Measurements from ENCODE around the gene EMILIN2.

Gene EMILIN2

GRCh38 chr18:2959341-2959740 lies 112.5 kb downstream of the EMILIN2 start:
- no peak for DNase-seq

GRCh38 chr18:2960983-2961696 lies 114.3 kb downstream of the EMILIN2 start:
- DNase-seq = no peak

DNA sequence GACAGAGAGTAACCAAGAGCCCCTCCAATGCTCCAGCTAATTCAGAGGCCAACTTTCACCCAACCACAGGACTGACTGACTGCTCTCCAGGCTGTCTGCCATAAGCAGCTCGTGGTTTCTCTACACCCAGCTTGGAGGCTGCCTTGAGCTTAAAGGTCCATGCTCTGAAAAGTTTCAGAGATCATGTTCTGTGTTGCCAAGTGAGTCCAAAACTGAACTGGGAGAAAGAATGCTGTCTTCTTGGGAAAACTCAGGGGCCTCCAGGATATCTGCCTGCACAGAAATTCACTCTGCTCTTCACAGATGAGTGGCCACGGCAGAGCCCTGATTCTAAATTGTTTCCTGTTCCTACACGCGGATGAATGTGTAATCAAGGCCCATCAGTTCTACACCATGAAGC lies 115.0 kb downstream of the EMILIN2 start:
- no peak for DNase-seq

DNA sequence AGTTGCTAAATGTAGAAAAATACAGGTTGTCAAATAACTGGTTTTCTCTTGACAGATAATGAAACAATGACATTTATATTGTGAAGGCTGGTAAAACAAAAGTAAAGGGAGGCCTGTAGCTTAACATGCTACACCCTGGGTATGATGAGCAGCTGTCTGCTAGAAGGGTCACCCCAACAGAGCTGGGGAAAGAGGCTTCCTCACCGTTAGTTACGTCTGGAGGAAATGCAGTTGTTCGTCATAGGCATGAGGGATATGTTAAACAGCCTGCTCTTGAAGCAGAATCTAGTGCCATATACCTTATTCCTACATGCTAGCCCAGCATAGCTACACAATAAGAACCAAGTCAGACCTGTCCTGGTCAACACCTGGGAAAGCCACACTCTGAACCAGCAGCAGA lies 116.2 kb downstream of the EMILIN2 start:
- DNase-seq = no peak

DNA sequence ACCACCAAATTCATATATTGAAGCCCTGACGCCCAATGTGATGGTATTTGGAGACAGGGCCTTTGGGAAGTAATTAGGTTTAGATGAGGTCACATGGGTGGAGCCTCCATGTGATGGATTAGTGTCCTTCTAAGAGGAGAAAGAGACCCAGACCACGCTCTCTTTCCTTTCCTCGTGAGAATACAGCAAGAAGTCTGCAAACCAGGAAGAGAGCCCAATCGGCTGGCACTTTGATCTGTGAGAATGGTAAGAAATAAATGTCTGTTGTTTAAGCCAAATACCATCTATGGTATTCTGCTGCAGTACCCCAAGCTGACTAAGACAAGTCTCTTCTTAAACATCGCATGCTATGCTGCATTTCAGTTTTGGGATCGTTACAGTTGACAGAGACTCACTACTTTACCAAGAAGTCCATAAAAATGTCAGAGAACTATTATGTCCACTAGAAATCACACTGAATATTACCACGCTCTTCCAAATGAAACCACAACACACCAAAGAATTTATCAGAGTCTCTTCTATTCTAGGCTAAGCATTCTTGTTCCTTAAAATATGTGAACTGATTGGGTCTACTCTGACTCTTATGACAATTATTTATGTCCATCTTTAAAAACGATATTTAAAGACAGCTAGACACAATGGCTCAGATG lies 117.7 kb downstream of the EMILIN2 start:
- DNase-seq = no peak

All from NCI-H69 (cell line).